ENCODE data around the gene PRKCB.

PRKCB gene

GRCh38 chr16:23830276-23830675, 5.5 kb upstream of the PRKCB start:
- no peaks in the 10 kb centered on the region for H4K20me1 ChIP-seq (ENCODE audit: insufficient read depth, low read length)
- no peaks in the 10 kb centered on the region for H3K79me2 ChIP-seq (ENCODE audit: low read length)
- H3K4me3 ChIP-seq (ENCODE audit: low read length) = no peak overlapping the region
- no peak overlapping the region for H3K27ac ChIP-seq (ENCODE audit: low read length)
- H3K4me2 ChIP-seq (ENCODE audit: low read length) = no peak overlapping the region
- no peak overlapping the region for H2AFZ ChIP-seq (ENCODE audit: low read depth, low read length)
- TF ChIP-seq EZH2phosphoT487 (IDR thresholded peaks at IDR 0.05; ENCODE audit: low read depth) = no peak
- TF ChIP-seq CTCF (IDR thresholded peaks at IDR 0.05; ENCODE audit: low read depth, low read length) = no peak
- H3K36me3 ChIP-seq (replicated peaks; ENCODE audit: low read depth, low read length) = no peaks in the 10 kb centered on the region
- H3K27me3 ChIP-seq (ENCODE audit: low read depth, low read length) = peaks cover 43% of the 10 kb centered on the region
- peaks cover 11% of the 10 kb centered on the region; the same call in 1 of the 2 replicates for H3K9me3 ChIP-seq (ENCODE audit: insufficient read depth, low read length)
- H3K4me1 ChIP-seq (ENCODE audit: low read length) = peaks cover 19% of the 10 kb centered on the region
- no peak overlapping the region for H3K9ac ChIP-seq (ENCODE audit: low read length)

GRCh38 chr16:23832882-23833281, 2.9 kb upstream of the PRKCB start:
- Histone ChIP-seq H3K4me3 (ENCODE audit: low read length) (no peak overlapping the region), H3K36me3 (replicated peaks; ENCODE audit: low read depth, low read length) (no peaks in the 10 kb centered on the region), H2AFZ (ENCODE audit: low read depth, low read length) (no peak overlapping the region), H3K27me3 (ENCODE audit: low read depth, low read length) (peaks cover 56% of the 10 kb centered on the region), H3K9ac (ENCODE audit: low read length) (no peak overlapping the region), H3K4me1 (ENCODE audit: low read length) (peaks cover 10% of the 10 kb centered on the region), H3K9me3 (ENCODE audit: insufficient read depth, low read length) (peaks cover 11% of the 10 kb centered on the region; the same call in 1 of the 2 replicates), H3K79me2 (ENCODE audit: low read length) (no peaks in the 10 kb centered on the region), H3K27ac (ENCODE audit: low read length) (no peak overlapping the region), H3K4me2 (ENCODE audit: low read length) (no peak overlapping the region), H4K20me1 (ENCODE audit: insufficient read depth, low read length) (0 out of 2 replicates have a peak, but pooled peaks cover 7% of the 10 kb centered on the region)
- TF ChIP-seq EZH2phosphoT487 (IDR thresholded peaks at IDR 0.05; ENCODE audit: low read depth) (no peak), CTCF (IDR thresholded peaks at IDR 0.05; ENCODE audit: low read depth, low read length) (no peak)

- Histone ChIP-seq H3K79me2 (ENCODE audit: low read length) (no peaks in the 10 kb centered on the region), H3K9ac (ENCODE audit: low read length) (no peak overlapping the region), H2AFZ (ENCODE audit: low read depth, low read length) (no peak overlapping the region), H3K4me1 (ENCODE audit: low read length) (peaks cover 16% of the 10 kb centered on the region), H3K27me3 (ENCODE audit: low read depth, low read length) (peaks cover 60% of the 10 kb centered on the region), H4K20me1 (ENCODE audit: insufficient read depth, low read length) (peaks cover 10% of the 10 kb centered on the region; the same call in 1 of the 2 replicates), H3K9me3 (ENCODE audit: insufficient read depth, low read length) (peaks cover 11% of the 10 kb centered on the region; the same call in 1 of the 2 replicates), H3K27ac (ENCODE audit: low read length) (no peak overlapping the region), H3K4me3 (ENCODE audit: low read length) (no peak overlapping the region), H3K36me3 (replicated peaks; ENCODE audit: low read depth, low read length) (no peaks in the 10 kb centered on the region), H3K4me2 (ENCODE audit: low read length) (no peak overlapping the region)
- no peak for TF ChIP-seq EZH2phosphoT487 (IDR thresholded peaks at IDR 0.05; ENCODE audit: low read depth)
- no peak for TF ChIP-seq CTCF (IDR thresholded peaks at IDR 0.05; ENCODE audit: low read depth, low read length)
Observed at GRCh38 chr16:23833504-23833903, 2.3 kb upstream of the PRKCB start.

- Histone ChIP-seq H3K4me2 (ENCODE audit: low read length) (no peak overlapping the region), H3K9ac (ENCODE audit: low read length) (no peak overlapping the region), H3K27me3 (ENCODE audit: low read depth, low read length) (peaks cover 64% of the 10 kb centered on the region), H2AFZ (ENCODE audit: low read depth, low read length) (no peak overlapping the region), H3K4me1 (ENCODE audit: low read length) (peaks cover 22% of the 10 kb centered on the region), H3K79me2 (ENCODE audit: low read length) (no peaks in the 10 kb centered on the region), H3K27ac (ENCODE audit: low read length) (no peak overlapping the region), H3K36me3 (replicated peaks; ENCODE audit: low read depth, low read length) (no peaks in the 10 kb centered on the region), H3K9me3 (ENCODE audit: insufficient read depth, low read length) (peaks cover 11% of the 10 kb centered on the region; the same call in 1 of the 2 replicates), H4K20me1 (ENCODE audit: insufficient read depth, low read length) (peaks cover 13% of the 10 kb centered on the region; the same call in 1 of the 2 replicates), H3K4me3 (ENCODE audit: low read length) (no peak overlapping the region)
- no peak for TF ChIP-seq CTCF (IDR thresholded peaks at IDR 0.05; ENCODE audit: low read depth, low read length)
- TF ChIP-seq EZH2phosphoT487 (IDR thresholded peaks at IDR 0.05; ENCODE audit: low read depth) = no peak
Observed at GRCh38 chr16:23833960-23834685, 1.7 kb upstream of the PRKCB start.

All from OCI-LY3 (cell line).